ENCODE measurements around the gene BTBD16. TPM values are rescaled to one million over a fixed set of nuclear protein-coding genes. Genes with fewer than 3 reads are reported as not detected.

BTBD16 gene
- total RNA-seq, 1 experiment from 2014 or later, result 0.35 TPM

DNA sequence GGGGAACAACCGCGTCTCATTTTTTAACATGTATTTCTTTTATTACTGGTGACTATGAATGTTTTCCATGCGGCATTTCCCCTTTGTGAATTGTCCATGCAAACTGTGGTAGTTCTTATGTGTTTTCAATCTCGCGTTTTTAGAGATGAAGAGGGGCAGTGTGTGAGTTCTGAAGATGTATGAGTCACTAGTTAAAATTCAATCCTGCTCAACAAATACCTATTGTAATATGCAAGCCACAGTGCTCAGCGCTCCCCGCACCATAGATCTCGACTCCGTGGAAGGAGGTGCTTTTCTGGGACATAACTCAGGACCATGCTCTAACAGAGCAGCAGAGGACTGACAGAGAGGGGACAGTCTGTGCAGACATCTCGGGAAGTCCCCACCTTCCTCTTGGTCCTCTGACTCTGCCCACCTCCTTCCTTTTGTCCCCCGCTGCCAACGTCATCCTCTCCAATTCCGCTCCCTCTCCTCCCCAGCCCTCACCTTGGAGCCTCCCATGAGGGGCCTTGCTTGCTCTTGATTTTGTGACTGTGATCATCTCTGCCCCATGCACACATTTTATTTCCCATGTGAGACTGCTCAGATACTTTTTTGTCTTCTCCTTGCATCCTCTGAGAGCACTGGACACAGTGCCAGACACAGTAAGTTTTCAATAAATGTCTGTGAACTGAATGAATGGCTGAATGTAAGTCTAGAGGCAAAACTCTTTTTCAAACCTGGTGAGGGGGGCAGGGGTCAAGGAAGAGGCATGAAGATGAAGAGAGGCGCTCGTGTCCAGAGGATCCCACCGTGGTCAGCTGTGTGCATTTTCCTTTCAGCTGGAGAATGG is 60.7 kb downstream of the BTBD16 start:
- Mint-ChIP-seq H3K4me3 (ENCODE audit: low read depth, unreplicated experiment) (peak overlapping the region; percentile 33), H3K4me1 (ENCODE audit: low read depth, unreplicated experiment) (peaks cover 15% of the 10 kb centered on the region), H3K36me3 (ENCODE audit: insufficient read depth, unreplicated experiment) (peaks cover 14% of the 10 kb centered on the region), H3K27me3 (ENCODE audit: unreplicated experiment) (no peaks in the 10 kb centered on the region), H3K9me3 (ENCODE audit: low read depth, unreplicated experiment) (no peaks in the 10 kb centered on the region), H3K27ac (ENCODE audit: unreplicated experiment) (peak overlapping the region; percentile 88)
- TF ChIP-seq, protein P1, sequence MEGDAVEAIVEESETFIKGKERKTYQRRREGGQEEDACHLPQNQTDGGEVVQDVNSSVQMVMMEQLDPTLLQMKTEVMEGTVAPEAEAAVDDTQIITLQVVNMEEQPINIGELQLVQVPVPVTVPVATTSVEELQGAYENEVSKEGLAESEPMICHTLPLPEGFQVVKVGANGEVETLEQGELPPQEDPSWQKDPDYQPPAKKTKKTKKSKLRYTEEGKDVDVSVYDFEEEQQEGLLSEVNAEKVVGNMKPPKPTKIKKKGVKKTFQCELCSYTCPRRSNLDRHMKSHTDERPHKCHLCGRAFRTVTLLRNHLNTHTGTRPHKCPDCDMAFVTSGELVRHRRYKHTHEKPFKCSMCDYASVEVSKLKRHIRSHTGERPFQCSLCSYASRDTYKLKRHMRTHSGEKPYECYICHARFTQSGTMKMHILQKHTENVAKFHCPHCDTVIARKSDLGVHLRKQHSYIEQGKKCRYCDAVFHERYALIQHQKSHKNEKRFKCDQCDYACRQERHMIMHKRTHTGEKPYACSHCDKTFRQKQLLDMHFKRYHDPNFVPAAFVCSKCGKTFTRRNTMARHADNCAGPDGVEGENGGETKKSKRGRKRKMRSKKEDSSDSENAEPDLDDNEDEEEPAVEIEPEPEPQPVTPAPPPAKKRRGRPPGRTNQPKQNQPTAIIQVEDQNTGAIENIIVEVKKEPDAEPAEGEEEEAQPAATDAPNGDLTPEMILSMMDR (IDR thresholded peaks at IDR 0.05; ENCODE audit: unreplicated experiment), result no peak
- CTCF ChIA-PET, result no interaction called here
- no TSS peak for BruUV-seq (replicated peaks)
- peak; percentile 51 for DNase-seq
- intact Hi-C loops (cut with micrococcal nuclease; ENCODE audit: unreplicated experiment), result loop anchor here (2.0 kb wide), 1 partner anchor 21 kb away; no protein-coding TSS in a partner anchor

DNA sequence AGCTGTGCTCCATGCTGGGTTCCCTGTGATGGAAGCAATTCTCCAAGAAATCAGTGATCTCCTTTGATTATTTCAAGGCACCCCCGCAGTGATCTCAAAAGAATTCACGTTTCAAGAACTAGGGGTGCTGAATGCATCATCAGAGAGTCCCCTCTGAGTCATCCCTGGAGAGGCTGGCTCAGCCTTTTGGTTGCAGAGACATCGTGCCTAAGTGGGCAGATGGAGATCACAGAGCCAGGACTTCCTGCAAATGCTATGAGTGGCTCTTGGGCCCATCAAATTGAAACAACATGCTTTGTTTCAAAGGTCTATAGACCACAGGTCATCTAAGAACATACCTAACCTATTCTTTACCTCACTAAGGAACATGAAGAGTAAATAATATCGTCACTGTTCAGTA is 61.9 kb downstream of the BTBD16 start:
- no peaks in the 10 kb centered on the region for H3K9me3 Mint-ChIP-seq (ENCODE audit: low read depth, unreplicated experiment)
- no peak overlapping the region for H3K27ac Mint-ChIP-seq (ENCODE audit: unreplicated experiment)
- peaks cover 16% of the 10 kb centered on the region for H3K4me1 Mint-ChIP-seq (ENCODE audit: low read depth, unreplicated experiment)
- CTCF ChIA-PET, result no interaction called here
- intact Hi-C loops (cut with micrococcal nuclease; ENCODE audit: unreplicated experiment), result no loop called here
- no peak overlapping the region for H3K4me3 Mint-ChIP-seq (ENCODE audit: low read depth, unreplicated experiment)
- BruUV-seq (replicated peaks), result no TSS peak
- DNase-seq, result no peak
- TF ChIP-seq, protein P1 (IDR thresholded peaks at IDR 0.05; ENCODE audit: unreplicated experiment), result no peak
- peaks cover 14% of the 10 kb centered on the region for H3K36me3 Mint-ChIP-seq (ENCODE audit: insufficient read depth, unreplicated experiment)
- no peaks in the 10 kb centered on the region for H3K27me3 Mint-ChIP-seq (ENCODE audit: unreplicated experiment)

DNA sequence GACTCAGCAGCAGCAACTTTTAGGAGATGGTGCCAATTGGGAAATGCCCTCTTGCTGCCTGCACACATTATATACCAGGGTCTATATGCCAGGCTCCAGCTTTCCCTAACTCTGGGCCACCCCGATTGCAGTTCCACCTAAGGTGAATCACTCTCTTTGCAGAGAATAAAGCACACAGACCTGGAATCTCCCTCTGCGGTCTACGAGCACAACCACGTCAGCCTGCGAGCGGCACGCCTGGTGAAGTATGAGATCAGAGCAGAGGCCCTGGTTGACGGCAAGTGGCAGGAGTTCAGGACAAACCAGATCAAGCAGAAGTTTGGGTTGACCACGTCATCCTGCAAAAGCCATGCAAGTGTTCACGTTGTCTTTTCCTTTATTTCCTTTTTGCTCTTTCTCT is 65.2 kb downstream of the BTBD16 start:
- Mint-ChIP-seq H3K27ac (ENCODE audit: unreplicated experiment) (no peak overlapping the region), H3K4me3 (ENCODE audit: low read depth, unreplicated experiment) (no peak overlapping the region), H3K4me1 (ENCODE audit: low read depth, unreplicated experiment) (peaks cover 20% of the 10 kb centered on the region), H3K9me3 (ENCODE audit: low read depth, unreplicated experiment) (no peaks in the 10 kb centered on the region), H3K36me3 (ENCODE audit: insufficient read depth, unreplicated experiment) (peaks cover 9% of the 10 kb centered on the region), H3K27me3 (ENCODE audit: unreplicated experiment) (no peaks in the 10 kb centered on the region)
- CTCF ChIA-PET, result interaction anchor here (0.6 kb wide), 1 partner anchor 42 kb away, joined by 3 read pairs; no protein-coding TSS in a partner anchor
- intact Hi-C loops (cut with micrococcal nuclease; ENCODE audit: unreplicated experiment), result no loop called here
- TF ChIP-seq, protein P1 (IDR thresholded peaks at IDR 0.05; ENCODE audit: unreplicated experiment), result no peak
- BruUV-seq (replicated peaks), result no TSS peak
- no peak for DNase-seq

DNA sequence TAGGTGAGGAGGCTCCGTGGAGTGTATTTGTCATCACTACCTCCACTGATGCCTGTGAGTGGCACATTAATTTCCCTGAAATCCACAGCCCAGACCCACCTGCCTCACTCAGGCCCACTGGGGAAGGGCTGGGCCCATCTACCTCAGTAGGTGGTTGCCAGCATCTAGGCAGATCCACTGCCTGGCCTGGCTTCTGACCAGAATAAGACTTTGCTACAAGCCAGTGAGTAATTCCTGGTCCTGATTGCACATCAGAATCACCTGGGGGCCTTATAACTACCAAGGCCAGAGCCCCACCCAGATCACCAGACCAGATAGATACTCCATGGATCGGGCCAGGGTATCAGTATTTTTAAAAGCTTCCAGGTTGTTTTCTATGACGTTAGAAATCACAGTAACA is 65.9 kb downstream of the BTBD16 start:
- no peak for DNase-seq
- no TSS peak for BruUV-seq (replicated peaks)
- Mint-ChIP-seq H3K27ac (ENCODE audit: unreplicated experiment) (no peak overlapping the region), H3K27me3 (ENCODE audit: unreplicated experiment) (no peaks in the 10 kb centered on the region), H3K9me3 (ENCODE audit: low read depth, unreplicated experiment) (no peaks in the 10 kb centered on the region), H3K4me3 (ENCODE audit: low read depth, unreplicated experiment) (no peak overlapping the region), H3K36me3 (ENCODE audit: insufficient read depth, unreplicated experiment) (peaks cover 2% of the 10 kb centered on the region), H3K4me1 (ENCODE audit: low read depth, unreplicated experiment) (peaks cover 14% of the 10 kb centered on the region)
- CTCF ChIA-PET, result no interaction called here
- intact Hi-C loops (cut with micrococcal nuclease; ENCODE audit: unreplicated experiment), result no loop called here
- TF ChIP-seq, protein P1 (IDR thresholded peaks at IDR 0.05; ENCODE audit: unreplicated experiment), result no peak

Data from Calu3 (cell line).